ENCODE results near the gene RNF186.

- TF ChIP-seq EP300 (IDR thresholded peaks at IDR 0.05) (no peak), CTCF (IDR thresholded peaks at IDR 0.05) (no peak), POLR2AphosphoS5 (IDR thresholded peaks at IDR 0.05) (no peak)
Observed at GRCh38 chr1:19798486-19799229, 16.4 kb downstream of the RNF186 start.

All from upper lobe of left lung (tissue), 4 donors.